ENCODE results near the gene PMFBP1. TPM values are rescaled to one million over a fixed set of nuclear protein-coding genes. Genes with fewer than 3 reads are reported as not detected.

The PMFBP1 gene
- total and polyA plus RNA-seq, 10 of the 15 experiments (the other 5 are each of a cell fraction or from before 2014, with no cell fraction given) = 0.40 to 2.3 (median 1.1) TPM

DNA sequence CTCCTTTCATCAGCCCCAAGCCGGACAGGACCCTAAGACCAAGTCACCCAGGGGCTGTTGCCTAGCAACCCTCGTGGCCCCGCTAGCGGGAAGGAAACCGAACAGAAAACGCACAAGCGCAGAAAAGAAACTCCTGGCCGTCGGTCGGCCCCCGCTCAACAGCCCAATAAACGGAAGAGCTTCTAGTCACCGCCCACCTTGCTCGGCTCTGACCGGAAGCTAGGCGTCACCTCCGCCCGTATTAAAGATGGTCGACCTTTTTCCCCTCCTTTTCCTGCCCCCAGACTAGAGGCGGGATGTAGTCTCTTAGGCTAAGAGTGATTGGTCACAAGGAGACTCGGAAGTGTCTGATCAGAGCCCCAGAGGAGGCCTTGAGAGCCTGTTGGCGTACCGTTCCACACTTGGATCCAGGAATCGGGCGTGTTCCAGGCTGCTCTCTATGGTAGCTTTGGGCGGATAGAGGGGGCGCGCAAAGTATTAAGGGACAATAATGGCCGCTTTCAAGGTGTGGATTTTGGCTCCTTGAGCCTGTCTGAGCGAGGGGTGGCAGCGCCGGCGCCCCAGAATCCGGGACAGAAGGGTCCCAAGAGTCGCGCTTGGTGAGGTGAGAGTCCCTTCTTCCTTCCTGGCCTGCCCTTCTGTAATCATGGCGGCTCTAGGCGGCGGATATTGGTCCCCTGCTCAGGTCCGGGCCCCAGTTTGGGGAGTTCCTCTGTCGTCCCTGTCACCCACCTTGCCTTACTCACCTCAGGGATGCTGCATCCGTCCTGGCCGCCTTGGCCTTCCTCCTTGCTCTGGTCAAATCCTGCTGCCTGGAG, 78.3 kb downstream of the PMFBP1 start, which contains the start of the genes DHX38 and TXNL4B (continued):
- TF ChIP-seq NKRF (conservative IDR thresholded peaks at IDR 0.05) = peak; percentile 81
- TF ChIP-seq FOS (IDR thresholded peaks at IDR 0.05; ENCODE audit: borderline replicate concordance, extremely low read depth, insufficient read length) = peak; percentile 27
- peak; percentile 97 for TF ChIP-seq YY1 (IDR thresholded peaks at IDR 0.05; ENCODE audit: low read depth, low read length)
- TF ChIP-seq SP1 (IDR thresholded peaks at IDR 0.05; ENCODE audit: low read depth, low read length) = peak; percentile 86
- peak; percentile 60; the same call in 1 of the 2 replicates for TF ChIP-seq CBFB (IDR thresholded peaks at IDR 0.05; ENCODE audit: low read depth)
- peak; percentile 95 for TF ChIP-seq E2F8 (IDR thresholded peaks at IDR 0.05; ENCODE audit: low read depth, partially characterized antibody)
- peak; percentile 41; the same call in 1 of the 2 replicates for TF ChIP-seq RUNX3 (IDR thresholded peaks at IDR 0.05; ENCODE audit: low read length)
- peak; percentile 96 for TF ChIP-seq CREB1 (IDR thresholded peaks at IDR 0.05; ENCODE audit: low read depth)
- TF ChIP-seq HDGF (IDR thresholded peaks at IDR 0.05) = peak; percentile 76; the same call in 1 of the 2 replicates
- peak; percentile 98 for TF ChIP-seq BMI1 (IDR thresholded peaks at IDR 0.05; ENCODE audit: borderline replicate concordance)
- TF ChIP-seq HCFC1 (IDR thresholded peaks at IDR 0.05; ENCODE audit: low read length) = peak; percentile 78
- TF ChIP-seq HSF1 (IDR thresholded peaks at IDR 0.05; ENCODE audit: low read depth, low read length) = no peak
- TF ChIP-seq POLR2AphosphoS2 (IDR thresholded peaks at IDR 0.05; ENCODE audit: low read depth, low read length) = peak; percentile 79
- TF ChIP-seq IRF4 (IDR thresholded peaks at IDR 0.05; ENCODE audit: low read depth, low read length) = no peak
- TF ChIP-seq CEBPZ (IDR thresholded peaks at IDR 0.05; ENCODE audit: low read depth, low read length) = peak; percentile 71
- TF ChIP-seq NBN (IDR thresholded peaks at IDR 0.05) = peak; percentile 77; the same call in 1 of the 2 replicates
- TF ChIP-seq NFYB (IDR thresholded peaks at IDR 0.05; ENCODE audit: insufficient read depth, low read depth, low read length) = peak; percentile 73
- TF ChIP-seq MEF2A (IDR thresholded peaks at IDR 0.05; ENCODE audit: insufficient read depth, low read depth, low read length) = 0 out of 2 replicates have a peak, but pooled peaks have one; percentile 14
- TF ChIP-seq, protein P1, sequence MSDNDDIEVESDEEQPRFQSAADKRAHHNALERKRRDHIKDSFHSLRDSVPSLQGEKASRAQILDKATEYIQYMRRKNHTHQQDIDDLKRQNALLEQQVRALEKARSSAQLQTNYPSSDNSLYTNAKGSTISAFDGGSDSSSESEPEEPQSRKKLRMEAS (IDR thresholded peaks at IDR 0.05; ENCODE audit: low read depth, low read length) = 0 out of 2 replicates have a peak, but pooled peaks have one; percentile 4
- peak; percentile 85 for TF ChIP-seq NR2C1 (IDR thresholded peaks at IDR 0.05)
- peak; percentile 96 for TF ChIP-seq GABPA (IDR thresholded peaks at IDR 0.05; ENCODE audit: low read depth)
